ENCODE measurements around the gene HACD2.
A peak's percentile ranks its signal among the peaks of the same experiment; 100 is the strongest.

HACD2 gene

GRCh38 chr3:123536153-123536895 lies 48.5 kb downstream of the HACD2 start:
- ATAC-seq (ENCODE audit: low read depth) (no peak), DNase-seq (ENCODE audit: low spot score) (no peak)
- no peaks in the 10 kb centered on the region for H3K4me1 ChIP-seq (ENCODE audit: insufficient read depth, poor library complexity, severe bottlenecking)
- no peaks in the 10 kb centered on the region for H3K27me3 ChIP-seq (ENCODE audit: insufficient read depth, poor library complexity, severe bottlenecking)
- 0 out of 2 replicates have a peak, but pooled peaks cover 4% of the 10 kb centered on the region for H3K36me3 ChIP-seq (ENCODE audit: low read depth)
- no peak overlapping the region for H3K27ac ChIP-seq (ENCODE audit: poor library complexity, severe bottlenecking)
- no peak overlapping the region for H3K4me3 ChIP-seq (ENCODE audit: severe bottlenecking)
- no peaks in the 10 kb centered on the region for H3K9me3 ChIP-seq (ENCODE audit: severe bottlenecking)
- TF ChIP-seq, protein P1, sequence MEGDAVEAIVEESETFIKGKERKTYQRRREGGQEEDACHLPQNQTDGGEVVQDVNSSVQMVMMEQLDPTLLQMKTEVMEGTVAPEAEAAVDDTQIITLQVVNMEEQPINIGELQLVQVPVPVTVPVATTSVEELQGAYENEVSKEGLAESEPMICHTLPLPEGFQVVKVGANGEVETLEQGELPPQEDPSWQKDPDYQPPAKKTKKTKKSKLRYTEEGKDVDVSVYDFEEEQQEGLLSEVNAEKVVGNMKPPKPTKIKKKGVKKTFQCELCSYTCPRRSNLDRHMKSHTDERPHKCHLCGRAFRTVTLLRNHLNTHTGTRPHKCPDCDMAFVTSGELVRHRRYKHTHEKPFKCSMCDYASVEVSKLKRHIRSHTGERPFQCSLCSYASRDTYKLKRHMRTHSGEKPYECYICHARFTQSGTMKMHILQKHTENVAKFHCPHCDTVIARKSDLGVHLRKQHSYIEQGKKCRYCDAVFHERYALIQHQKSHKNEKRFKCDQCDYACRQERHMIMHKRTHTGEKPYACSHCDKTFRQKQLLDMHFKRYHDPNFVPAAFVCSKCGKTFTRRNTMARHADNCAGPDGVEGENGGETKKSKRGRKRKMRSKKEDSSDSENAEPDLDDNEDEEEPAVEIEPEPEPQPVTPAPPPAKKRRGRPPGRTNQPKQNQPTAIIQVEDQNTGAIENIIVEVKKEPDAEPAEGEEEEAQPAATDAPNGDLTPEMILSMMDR (IDR thresholded peaks at IDR 0.05; ENCODE audit: poor library complexity, severe bottlenecking) = no peak

- Histone ChIP-seq H3K4me1 (ENCODE audit: insufficient read depth, poor library complexity, severe bottlenecking) (no peaks in the 10 kb centered on the region), H3K9me3 (ENCODE audit: severe bottlenecking) (no peaks in the 10 kb centered on the region), H3K4me3 (ENCODE audit: severe bottlenecking) (no peak overlapping the region), H3K27ac (ENCODE audit: poor library complexity, severe bottlenecking) (no peak overlapping the region), H3K27me3 (ENCODE audit: insufficient read depth, poor library complexity, severe bottlenecking) (no peaks in the 10 kb centered on the region), H3K36me3 (ENCODE audit: low read depth) (0 out of 2 replicates have a peak, but pooled peaks cover 4% of the 10 kb centered on the region)
- DNase-seq (ENCODE audit: low spot score) = no peak
- peak; percentile 66 for ATAC-seq (ENCODE audit: low read depth)
- TF ChIP-seq, protein P1 (IDR thresholded peaks at IDR 0.05; ENCODE audit: poor library complexity, severe bottlenecking) = no peak
Measured at GRCh38 chr3:123535580-123535979, 49.3 kb downstream of the HACD2 start.

- no peak for DNase-seq (ENCODE audit: low spot score)
- TF ChIP-seq, protein P1 (IDR thresholded peaks at IDR 0.05; ENCODE audit: poor library complexity, severe bottlenecking) = no peak
- Histone ChIP-seq H3K4me3 (ENCODE audit: severe bottlenecking) (no peak overlapping the region), H3K36me3 (ENCODE audit: low read depth) (0 out of 2 replicates have a peak, but pooled peaks cover 4% of the 10 kb centered on the region), H3K9me3 (ENCODE audit: severe bottlenecking) (no peaks in the 10 kb centered on the region), H3K27me3 (ENCODE audit: insufficient read depth, poor library complexity, severe bottlenecking) (no peaks in the 10 kb centered on the region), H3K4me1 (ENCODE audit: insufficient read depth, poor library complexity, severe bottlenecking) (no peaks in the 10 kb centered on the region), H3K27ac (ENCODE audit: poor library complexity, severe bottlenecking) (no peak overlapping the region)
- no peak for ATAC-seq (ENCODE audit: low read depth)
Measured at GRCh38 chr3:123534264-123534663, 50.6 kb downstream of the HACD2 start.

GRCh38 chr3:123533554-123534159 lies 51.2 kb downstream of the HACD2 start:
- Histone ChIP-seq H3K4me1 (ENCODE audit: insufficient read depth, poor library complexity, severe bottlenecking) (no peaks in the 10 kb centered on the region), H3K4me3 (ENCODE audit: severe bottlenecking) (no peak overlapping the region), H3K36me3 (ENCODE audit: low read depth) (peaks cover 5% of the 10 kb centered on the region), H3K9me3 (ENCODE audit: severe bottlenecking) (no peaks in the 10 kb centered on the region), H3K27me3 (ENCODE audit: insufficient read depth, poor library complexity, severe bottlenecking) (no peaks in the 10 kb centered on the region), H3K27ac (ENCODE audit: poor library complexity, severe bottlenecking) (no peak overlapping the region)
- TF ChIP-seq, protein P1 (IDR thresholded peaks at IDR 0.05; ENCODE audit: poor library complexity, severe bottlenecking) = no peak
- ATAC-seq (ENCODE audit: low read depth) (no peak), DNase-seq (ENCODE audit: low spot score) (no peak)

GRCh38 chr3:123528130-123528529 lies 56.7 kb downstream of the HACD2 start:
- DNase-seq (ENCODE audit: low spot score) (no peak), ATAC-seq (ENCODE audit: low read depth) (no peak)
- no peaks in the 10 kb centered on the region for H3K27me3 ChIP-seq (ENCODE audit: insufficient read depth, poor library complexity, severe bottlenecking)
- no peak overlapping the region for H3K27ac ChIP-seq (ENCODE audit: poor library complexity, severe bottlenecking)
- H3K9me3 ChIP-seq (ENCODE audit: severe bottlenecking) = no peaks in the 10 kb centered on the region
- no peak overlapping the region for H3K4me3 ChIP-seq (ENCODE audit: severe bottlenecking)
- peaks cover 48% of the 10 kb centered on the region for H3K36me3 ChIP-seq (ENCODE audit: low read depth)
- no peaks in the 10 kb centered on the region for H3K4me1 ChIP-seq (ENCODE audit: insufficient read depth, poor library complexity, severe bottlenecking)
- TF ChIP-seq, protein P1 (IDR thresholded peaks at IDR 0.05; ENCODE audit: poor library complexity, severe bottlenecking) = no peak

All from RWPE2 (cell line).